Measurements from ENCODE around the gene CHI3L2.
"Not testable (repeated sequence)": the region's sequence is repeated elsewhere in the genome, so short reads cannot be mapped to it uniquely, and the experiment has no call there.

Gene CHI3L2

GRCh38 chr1:111202707-111203623 lies 24.5 kb upstream of the CHI3L2 start:
- DNase-seq (ENCODE audit: low spot score), result no peak

GRCh38 chr1:111203681-111204200 lies 23.8 kb upstream of the CHI3L2 start:
- DNase-seq (ENCODE audit: low spot score), result peak; percentile 29

DNA sequence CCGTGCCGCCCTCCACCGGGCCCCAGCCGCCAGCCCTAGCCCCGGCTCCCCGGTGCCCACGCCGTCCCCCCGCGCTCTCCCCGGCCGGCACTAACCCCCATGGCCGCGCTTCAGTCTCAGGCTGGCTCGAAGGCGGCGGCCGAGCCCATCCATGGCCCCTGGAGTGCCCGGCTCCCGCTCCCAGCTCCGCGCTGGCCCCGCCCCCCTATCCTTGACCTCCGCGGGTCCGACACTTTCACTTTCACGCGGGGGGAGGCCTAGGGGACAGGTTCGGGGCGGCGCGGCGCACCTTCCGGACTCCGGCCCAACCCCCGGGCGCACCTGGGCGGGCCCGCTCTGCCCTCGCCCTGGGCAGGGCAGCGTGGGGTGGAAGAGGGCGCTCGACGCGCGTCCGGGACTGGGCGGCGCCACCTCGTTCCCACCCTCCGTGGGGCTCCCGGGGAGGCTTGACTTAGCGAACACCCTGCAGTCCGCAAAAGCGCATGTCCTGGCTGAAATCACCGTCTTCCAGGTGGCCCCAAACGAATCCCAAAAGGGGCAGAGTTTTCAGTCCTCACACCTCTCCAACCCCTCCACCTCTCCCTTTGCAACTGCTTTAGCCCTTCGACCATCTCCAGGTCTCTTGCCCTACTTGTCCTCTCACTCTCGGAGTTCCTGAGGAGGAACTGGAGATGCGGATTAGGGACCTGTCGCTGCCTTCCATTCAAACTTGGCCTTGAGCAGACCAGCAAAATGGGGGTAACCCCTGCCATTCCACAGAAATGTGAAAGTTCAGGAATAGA lies 23.1 kb upstream of the CHI3L2 start:
- no peak for DNase-seq (ENCODE audit: low spot score)

- peak; percentile 37 for DNase-seq (ENCODE audit: low spot score)
Measured at GRCh38 chr1:111204983-111205713, 22.4 kb upstream of the CHI3L2 start.

DNA sequence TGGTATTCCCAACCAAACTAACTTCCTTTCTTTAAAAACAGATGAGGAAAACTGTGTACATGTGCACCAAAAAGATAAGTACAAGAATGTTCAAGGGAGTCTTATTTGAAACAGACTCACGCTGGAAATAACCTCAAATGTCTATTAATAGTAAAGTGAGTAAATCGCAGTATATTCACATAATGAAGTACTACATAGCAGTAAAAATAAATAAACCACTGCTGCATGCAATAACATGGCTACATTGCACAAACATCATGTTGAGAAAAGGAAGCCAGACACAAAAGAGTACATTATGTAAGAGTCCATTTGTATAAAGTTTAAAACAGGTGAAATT lies 21.8 kb upstream of the CHI3L2 start:
- DNase-seq (ENCODE audit: low spot score), result no peak

DNA sequence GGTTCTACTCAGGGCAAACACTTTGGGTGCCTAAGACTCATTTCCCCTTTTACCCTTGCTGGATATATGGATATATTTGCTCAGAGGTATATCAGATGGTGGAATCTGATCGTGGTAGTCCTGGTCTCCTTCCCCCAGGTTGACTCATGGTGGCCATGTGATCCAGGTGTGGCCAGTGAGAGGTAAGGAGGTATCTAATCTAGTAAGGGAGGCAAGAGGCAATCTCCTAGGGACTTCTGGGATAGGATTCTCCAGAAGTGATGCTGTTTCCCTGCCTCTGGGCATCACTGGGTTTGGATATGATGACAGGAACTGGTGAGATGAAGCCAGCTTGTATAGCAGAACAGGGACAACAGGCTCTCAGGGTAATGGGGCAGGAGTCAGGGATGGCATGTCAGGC lies 18.6 kb upstream of the CHI3L2 start:
- no peak for DNase-seq (ENCODE audit: low spot score)

- no peak for DNase-seq (ENCODE audit: low spot score)
Measured at GRCh38 chr1:111209622-111210021, 17.9 kb upstream of the CHI3L2 start.

DNA sequence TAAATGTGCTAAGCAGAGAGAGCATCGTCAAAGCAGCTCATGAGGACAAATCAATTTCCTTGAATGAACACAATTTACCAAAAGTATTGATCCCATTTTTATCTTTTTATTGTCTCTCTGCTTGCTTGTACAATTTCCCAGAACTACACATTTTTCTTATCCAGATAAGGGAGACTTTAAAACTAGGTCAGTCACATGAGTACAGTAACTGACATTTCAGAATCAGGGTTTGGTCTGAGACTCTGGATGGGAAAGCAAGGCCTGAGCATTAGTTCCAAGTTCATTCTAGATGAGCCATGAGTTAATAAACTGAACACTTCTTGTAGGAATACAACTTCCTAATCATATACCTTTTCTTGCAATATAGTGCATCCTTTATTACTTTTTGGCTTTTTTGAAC lies 15.6 kb upstream of the CHI3L2 start:
- no peak for DNase-seq (ENCODE audit: low spot score)

GRCh38 chr1:111212634-111213335 lies 14.7 kb upstream of the CHI3L2 start:
- DNase-seq (ENCODE audit: low spot score), result no peak

DNA sequence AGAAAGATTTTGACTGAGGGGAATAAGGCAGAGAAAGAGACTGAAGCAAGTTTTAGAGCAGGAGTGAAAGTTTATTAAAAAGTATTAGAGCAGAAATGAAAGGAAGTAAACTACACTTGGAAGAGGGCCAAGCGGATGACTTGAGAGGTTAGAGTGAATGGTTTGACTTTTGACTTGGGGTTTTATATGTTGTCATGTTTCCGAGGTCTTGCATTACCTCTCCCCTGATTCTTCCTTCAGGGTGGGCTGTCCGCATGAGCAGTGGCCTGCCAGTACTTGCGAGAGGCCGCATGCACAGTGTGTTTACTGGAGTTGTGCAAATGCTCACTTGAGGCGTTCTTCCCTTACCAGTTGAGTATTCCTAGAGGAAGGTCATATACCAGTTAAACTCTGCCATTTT lies 14.1 kb upstream of the CHI3L2 start:
- no peak for DNase-seq (ENCODE audit: low spot score)

DNA sequence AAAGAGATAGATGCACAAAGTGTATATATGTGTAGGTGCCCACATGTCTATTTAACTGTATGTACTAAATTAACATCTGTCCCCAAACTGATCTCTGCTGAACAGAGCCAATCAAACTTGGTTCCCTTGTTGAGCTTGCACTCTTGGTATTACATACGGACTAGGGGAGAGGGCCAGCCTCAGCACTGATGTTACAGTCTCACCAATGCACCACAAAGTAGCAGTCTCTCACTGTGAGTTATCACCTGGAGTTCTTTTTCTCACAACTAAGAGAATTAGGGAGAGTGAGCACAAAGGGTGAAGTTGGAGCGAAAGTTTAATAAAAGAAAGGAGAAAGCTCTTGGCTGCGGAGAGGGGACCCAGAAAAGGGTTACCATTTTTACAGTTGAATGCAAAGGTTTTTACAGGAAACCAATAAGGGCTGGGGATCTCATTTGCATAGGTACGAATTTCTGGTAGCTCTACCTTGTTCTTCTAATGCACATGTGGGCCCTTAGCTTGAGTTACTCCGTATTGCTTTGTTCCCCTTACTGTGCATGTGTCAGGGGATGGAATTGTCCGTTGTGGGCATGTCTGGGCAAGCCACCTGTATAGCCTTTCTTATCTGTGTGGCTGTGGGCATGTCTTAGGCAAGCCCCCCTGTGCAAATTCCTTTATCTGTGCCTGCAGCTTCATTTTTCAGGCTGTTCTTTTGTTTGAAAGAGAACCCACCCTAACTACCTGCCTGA lies 13.3 kb upstream of the CHI3L2 start:
- DNase-seq (ENCODE audit: low spot score), result no peak

DNA sequence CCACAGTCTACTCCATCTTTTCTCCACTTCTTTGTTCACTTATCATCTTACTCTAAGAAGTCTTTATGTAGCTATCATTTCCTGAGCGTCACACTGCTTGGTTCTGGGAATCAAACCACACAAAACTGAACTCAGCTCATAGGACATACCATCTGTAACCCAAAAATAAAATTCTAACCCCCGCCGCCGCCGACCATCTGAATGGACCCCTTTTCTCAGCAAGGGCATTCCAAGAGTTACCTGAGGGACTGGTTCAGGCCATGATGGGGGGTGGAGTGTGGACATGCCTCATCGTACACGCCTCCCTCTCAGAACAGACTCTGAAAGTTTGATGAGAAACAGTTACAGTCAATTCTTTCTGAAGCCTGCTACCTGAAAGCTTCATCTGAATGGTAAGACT lies 12.6 kb upstream of the CHI3L2 start:
- DNase-seq (ENCODE audit: low spot score), result no peak

GRCh38 chr1:111215285-111215684 lies 12.2 kb upstream of the CHI3L2 start:
- DNase-seq (ENCODE audit: low spot score), result not testable (repeated sequence)

- DNase-seq (ENCODE audit: low spot score), result no peak
Measured at GRCh38 chr1:111216751-111217150, 10.8 kb upstream of the CHI3L2 start.

DNA sequence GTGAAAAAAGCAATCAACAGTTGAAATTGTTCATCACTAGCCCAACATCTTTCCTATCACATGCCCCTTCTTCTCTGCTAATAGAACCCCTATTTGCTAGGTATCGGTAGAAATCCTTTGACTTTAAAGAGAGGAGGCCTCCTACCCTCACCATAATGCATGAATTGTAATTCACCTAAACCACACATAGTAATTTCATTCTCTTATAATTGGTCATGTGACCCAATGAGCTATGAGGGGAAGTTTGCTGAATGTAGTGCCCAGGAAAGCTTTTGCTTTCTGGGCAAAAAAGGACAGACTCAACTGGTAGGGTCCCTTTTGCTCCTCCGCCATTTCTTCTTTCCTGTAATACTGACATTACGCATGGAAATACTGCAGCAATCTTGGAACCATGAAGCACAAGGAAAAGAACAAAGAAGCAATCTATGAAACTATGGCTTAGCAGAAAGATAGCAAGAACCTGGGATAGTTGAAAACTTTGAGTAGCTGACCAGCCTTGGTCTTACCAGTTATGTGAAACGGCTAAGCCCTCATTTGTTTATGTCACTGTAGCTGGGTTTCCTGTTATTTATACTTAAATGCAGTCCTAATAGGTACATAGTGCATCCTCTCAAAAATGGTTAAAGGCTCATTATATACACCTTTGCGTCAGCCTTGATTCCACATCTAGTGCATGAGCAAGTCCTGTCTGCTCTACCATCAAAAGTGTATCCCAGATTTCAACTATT lies 10.2 kb upstream of the CHI3L2 start:
- DNase-seq (ENCODE audit: low spot score), result no peak

DNA sequence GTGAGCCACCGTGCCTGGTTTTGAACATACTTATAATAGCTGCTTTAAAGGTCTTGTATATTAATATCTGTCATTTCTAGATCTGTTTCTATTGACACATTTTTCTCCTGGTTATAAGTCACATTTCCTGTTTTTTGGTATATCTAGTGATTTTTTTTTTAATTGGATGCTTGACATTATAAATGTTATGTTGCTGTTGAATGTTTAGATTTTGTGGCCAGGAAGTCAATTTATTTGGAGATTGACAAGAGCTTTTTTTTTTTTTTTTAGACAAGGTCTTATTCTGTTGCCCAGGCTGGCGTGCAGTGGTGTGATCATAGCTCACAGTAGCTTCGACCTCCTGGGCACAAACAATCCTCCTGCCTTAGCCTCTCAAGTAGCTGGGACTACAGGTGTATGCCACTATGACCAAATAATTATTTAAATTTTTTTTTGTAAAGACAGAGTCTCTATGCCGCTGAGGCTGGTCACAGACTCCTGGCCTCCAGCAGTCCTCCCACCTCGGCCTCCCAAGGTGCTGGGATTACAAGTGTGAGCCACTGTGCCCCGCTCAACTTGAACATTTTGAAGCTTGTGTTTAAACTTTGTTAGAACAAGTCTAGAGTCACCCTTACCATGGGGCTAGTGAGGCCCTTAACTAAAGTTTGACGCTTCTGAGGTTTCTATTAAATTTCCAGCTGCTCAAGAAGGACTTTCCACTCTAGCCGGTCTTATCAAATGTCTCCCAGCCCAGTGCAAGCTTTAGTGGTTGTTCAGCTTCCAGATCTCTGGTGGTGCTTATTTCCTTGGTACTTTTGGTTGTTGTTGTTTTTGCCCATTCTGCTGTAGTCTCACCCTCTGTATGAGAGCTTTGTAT lies 8.6 kb upstream of the CHI3L2 start:
- no peak for DNase-seq (ENCODE audit: low spot score)

GRCh38 chr1:111219557-111220286 lies 7.8 kb upstream of the CHI3L2 start:
- DNase-seq (ENCODE audit: low spot score), result peak; percentile 62

GRCh38 chr1:111220302-111220890 lies 7.1 kb upstream of the CHI3L2 start:
- DNase-seq (ENCODE audit: low spot score), result no peak
